IPS DF 6.9 (cell line): ENCODE data around the gene EMC8.

ENCODE experiments used
- DNase-seq: peaks from one replicate; pipeline ENCODE4 v3.0.0-alpha.2; 2013; ENCODE audit warnings: low read depth, low spot score
- H3K27ac ChIP-seq: one replicate; pipeline ENCODE4 v1.5.1; 2013; ENCODE audit warnings: low read length, control low read depth
- H3K27me3 ChIP-seq: 2 replicates; pipeline ENCODE4 v1.6.1; 2013; ENCODE audit warnings: mild to moderate bottlenecking, low read length; ENCODE audit not compliant: control insufficient read depth, insufficient read depth
- H3K36me3 ChIP-seq: 2 replicates; pipeline ENCODE4 v1.6.1; 2013; ENCODE audit warnings: low read length; ENCODE audit not compliant: control insufficient read depth, insufficient read depth
- H3K4me1 ChIP-seq: 2 replicates; pipeline ENCODE4 v1.6.1; 2013; ENCODE audit warnings: low read length; ENCODE audit not compliant: control insufficient read depth, insufficient read depth
- H3K4me3 ChIP-seq: 2 replicates; pipeline ENCODE4 v1.5.1; 2013; ENCODE audit warnings: mild to moderate bottlenecking, low read length
- H3K9me3 ChIP-seq: 2 replicates; pipeline ENCODE4 v1.6.1; 2013; ENCODE audit warnings: low read length, inconsistent platforms; ENCODE audit not compliant: control insufficient read depth, insufficient read depth
- WGBS: extraction: QIAGEN DNeasy Blood & Tissue Kit; methylation state at CpG from one replicate; pipeline ENCODE4 v1.1.7; 2013; ENCODE audit warnings: mixed read lengths, missing lambda C conversion rate; ENCODE audit not compliant: insufficient read length, insufficient coverage; 5-methylcytosine and 5-hydroxymethylcytosine counted together

Gene EMC8

GRCh38 chr16:85834741-85835140 lies 35.4 kb upstream of the EMC8 start:
- Histone ChIP-seq H3K9me3 (no peaks in the 10 kb centered on the region), H3K36me3 (no peaks in the 10 kb centered on the region), H3K27me3 (no peaks in the 10 kb centered on the region), H3K4me1 (no peaks in the 10 kb centered on the region), H3K27ac (no peak overlapping the region), H3K4me3 (no peak overlapping the region)
- WGBS, result no CpG with 5 or more reads among the region's 5 CpGs
- no peak for DNase-seq

- Histone ChIP-seq H3K9me3 (no peaks in the 10 kb centered on the region), H3K4me3 (no peak overlapping the region), H3K4me1 (no peaks in the 10 kb centered on the region), H3K27ac (no peak overlapping the region), H3K36me3 (no peaks in the 10 kb centered on the region), H3K27me3 (no peaks in the 10 kb centered on the region)
- DNase-seq, result no peak
- no CpG with 5 or more reads among the region's 22 CpGs for WGBS
These were observed 34.0 kb upstream of the EMC8 start for GRCh38 chr16:85833219-85833920.

GRCh38 chr16:85832570-85833218 lies 33.4 kb upstream of the EMC8 start:
- Histone ChIP-seq H3K27ac (no peak overlapping the region), H3K4me1 (no peaks in the 10 kb centered on the region), H3K9me3 (no peaks in the 10 kb centered on the region), H3K4me3 (no peak overlapping the region), H3K36me3 (no peaks in the 10 kb centered on the region), H3K27me3 (no peaks in the 10 kb centered on the region)
- DNase-seq, result no peak
- no CpG with 5 or more reads among the region's 21 CpGs for WGBS

- H3K27ac ChIP-seq, result no peak overlapping the region
- DNase-seq, result no peak
- H3K27me3 ChIP-seq, result no peaks in the 10 kb centered on the region
- H3K4me3 ChIP-seq, result no peak overlapping the region
- H3K4me1 ChIP-seq, result no peaks in the 10 kb centered on the region
- no peaks in the 10 kb centered on the region for H3K9me3 ChIP-seq
- WGBS, result no CpG with 5 or more reads among the region's 9 CpGs
- no peaks in the 10 kb centered on the region for H3K36me3 ChIP-seq
These were observed 31.5 kb upstream of the EMC8 start for GRCh38 chr16:85830821-85831220.

- Histone ChIP-seq H3K27me3 (no peaks in the 10 kb centered on the region), H3K27ac (no peak overlapping the region), H3K4me1 (no peaks in the 10 kb centered on the region), H3K36me3 (no peaks in the 10 kb centered on the region), H3K4me3 (no peak overlapping the region), H3K9me3 (no peaks in the 10 kb centered on the region)
- no CpG with 5 or more reads among the region's 24 CpGs for WGBS
- no peak for DNase-seq
These were observed 30.6 kb upstream of the EMC8 start for GRCh38 chr16:85829751-85830445.

- H3K36me3 ChIP-seq, result no peaks in the 10 kb centered on the region
- no peaks in the 10 kb centered on the region for H3K9me3 ChIP-seq
- no peak for DNase-seq
- 100% methylated on average over 1 of the region's 15 CpGs for WGBS
- H3K27me3 ChIP-seq, result no peaks in the 10 kb centered on the region
- H3K27ac ChIP-seq, result no peak overlapping the region
- no peaks in the 10 kb centered on the region for H3K4me1 ChIP-seq
- no peak overlapping the region for H3K4me3 ChIP-seq
These were observed 29.9 kb upstream of the EMC8 start for GRCh38 chr16:85829171-85829719.

- Histone ChIP-seq H3K36me3 (no peaks in the 10 kb centered on the region), H3K4me1 (no peaks in the 10 kb centered on the region), H3K27me3 (no peaks in the 10 kb centered on the region), H3K9me3 (no peaks in the 10 kb centered on the region), H3K4me3 (no peak overlapping the region), H3K27ac (no peak overlapping the region)
- DNase-seq, result no peak
- no CpG with 5 or more reads among the region's 9 CpGs for WGBS
These were observed 28.8 kb upstream of the EMC8 start for GRCh38 chr16:85828166-85828565.

- no CpG with 5 or more reads among the region's 16 CpGs for WGBS
- Histone ChIP-seq H3K36me3 (no peaks in the 10 kb centered on the region), H3K4me3 (no peak overlapping the region), H3K27me3 (no peaks in the 10 kb centered on the region), H3K9me3 (no peaks in the 10 kb centered on the region), H3K4me1 (no peaks in the 10 kb centered on the region), H3K27ac (no peak overlapping the region)
- no peak for DNase-seq
These were observed 27.4 kb upstream of the EMC8 start for GRCh38 chr16:85826686-85827247.

GRCh38 chr16:85825326-85825725 lies 26.0 kb upstream of the EMC8 start:
- DNase-seq, result no peak
- no peaks in the 10 kb centered on the region for H3K27me3 ChIP-seq

More at GRCh38 chr16:85825326-85825725, 26.0 kb upstream of the EMC8 start:
- WGBS, result no CpG with 5 or more reads among the region's 9 CpGs
- Histone ChIP-seq H3K36me3 (no peaks in the 10 kb centered on the region), H3K9me3 (no peaks in the 10 kb centered on the region), H3K4me1 (no peaks in the 10 kb centered on the region), H3K27ac (no peak overlapping the region), H3K4me3 (no peak overlapping the region)
